ENCODE measurements around the gene SLK.

The SLK gene

GRCh38 chr10:104014176-104014575 lies 47.2 kb downstream of the SLK start:
- no peak overlapping the region for H3K9ac ChIP-seq (ENCODE audit: low read length)
- no peaks in the 10 kb centered on the region for H4K20me1 ChIP-seq (ENCODE audit: insufficient read depth, low read length)
- no peaks in the 10 kb centered on the region for H3K36me3 ChIP-seq (replicated peaks; ENCODE audit: low read depth, low read length)
- H2AFZ ChIP-seq (ENCODE audit: low read depth, low read length), result no peak overlapping the region
- no peak overlapping the region for H3K4me3 ChIP-seq (ENCODE audit: low read length)
- H3K9me3 ChIP-seq (ENCODE audit: insufficient read depth, low read length), result no peaks in the 10 kb centered on the region
- H3K79me2 ChIP-seq (ENCODE audit: low read length), result no peaks in the 10 kb centered on the region
- no peak overlapping the region for H3K4me2 ChIP-seq (ENCODE audit: low read length)
- H3K27ac ChIP-seq (ENCODE audit: low read length), result no peak overlapping the region
- TF ChIP-seq CTCF (IDR thresholded peaks at IDR 0.05; ENCODE audit: low read depth, low read length) (no peak), EZH2phosphoT487 (IDR thresholded peaks at IDR 0.05; ENCODE audit: low read depth) (no peak)
- 0 out of 2 replicates have a peak, but pooled peaks cover 5% of the 10 kb centered on the region for H3K4me1 ChIP-seq (ENCODE audit: low read length)
- no peaks in the 10 kb centered on the region for H3K27me3 ChIP-seq (ENCODE audit: low read depth, low read length)

GRCh38 chr10:104016661-104017060 lies 49.7 kb downstream of the SLK start:
- Histone ChIP-seq H3K79me2 (ENCODE audit: low read length) (no peaks in the 10 kb centered on the region), H3K27ac (ENCODE audit: low read length) (no peak overlapping the region), H2AFZ (ENCODE audit: low read depth, low read length) (no peak overlapping the region), H3K9ac (ENCODE audit: low read length) (no peak overlapping the region), H4K20me1 (ENCODE audit: insufficient read depth, low read length) (no peaks in the 10 kb centered on the region), H3K4me3 (ENCODE audit: low read length) (no peak overlapping the region), H3K9me3 (ENCODE audit: insufficient read depth, low read length) (no peaks in the 10 kb centered on the region), H3K4me1 (ENCODE audit: low read length) (0 out of 2 replicates have a peak, but pooled peaks cover 5% of the 10 kb centered on the region), H3K4me2 (ENCODE audit: low read length) (no peak overlapping the region), H3K36me3 (replicated peaks; ENCODE audit: low read depth, low read length) (peaks cover 6% of the 10 kb centered on the region), H3K27me3 (ENCODE audit: low read depth, low read length) (no peaks in the 10 kb centered on the region)
- no peak for TF ChIP-seq EZH2phosphoT487 (IDR thresholded peaks at IDR 0.05; ENCODE audit: low read depth)
- TF ChIP-seq CTCF (IDR thresholded peaks at IDR 0.05; ENCODE audit: low read depth, low read length), result no peak

DNA sequence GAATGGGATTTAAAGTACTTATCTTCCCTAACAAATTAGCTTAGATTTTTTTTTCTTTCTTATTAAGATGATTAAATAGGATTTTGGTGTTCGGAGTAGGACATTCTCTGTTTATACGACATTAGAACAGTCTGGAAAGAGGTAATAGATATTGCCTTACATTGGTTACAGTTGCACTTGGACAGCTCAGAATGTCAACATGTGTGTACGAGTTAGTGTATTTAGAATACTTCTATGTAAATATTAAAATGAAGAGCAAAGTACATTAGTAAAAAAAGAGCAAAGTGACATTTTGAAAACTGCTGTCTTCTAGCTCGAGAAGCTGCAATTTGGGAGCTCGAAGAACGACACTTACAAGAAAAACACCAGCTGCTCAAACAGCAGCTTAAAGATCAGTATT lies 51.5 kb downstream of the SLK start:
- Histone ChIP-seq H3K9ac (ENCODE audit: low read length) (no peak overlapping the region), H3K4me3 (ENCODE audit: low read length) (no peak overlapping the region), H3K27me3 (ENCODE audit: low read depth, low read length) (no peaks in the 10 kb centered on the region), H3K27ac (ENCODE audit: low read length) (no peak overlapping the region), H3K79me2 (ENCODE audit: low read length) (no peaks in the 10 kb centered on the region), H3K36me3 (replicated peaks; ENCODE audit: low read depth, low read length) (peaks cover 6% of the 10 kb centered on the region), H2AFZ (ENCODE audit: low read depth, low read length) (no peak overlapping the region), H3K4me2 (ENCODE audit: low read length) (no peak overlapping the region), H4K20me1 (ENCODE audit: insufficient read depth, low read length) (no peaks in the 10 kb centered on the region), H3K4me1 (ENCODE audit: low read length) (0 out of 2 replicates have a peak, but pooled peaks cover 5% of the 10 kb centered on the region), H3K9me3 (ENCODE audit: insufficient read depth, low read length) (no peaks in the 10 kb centered on the region)
- no peak for TF ChIP-seq EZH2phosphoT487 (IDR thresholded peaks at IDR 0.05; ENCODE audit: low read depth)
- TF ChIP-seq CTCF (IDR thresholded peaks at IDR 0.05; ENCODE audit: low read depth, low read length), result no peak

DNA sequence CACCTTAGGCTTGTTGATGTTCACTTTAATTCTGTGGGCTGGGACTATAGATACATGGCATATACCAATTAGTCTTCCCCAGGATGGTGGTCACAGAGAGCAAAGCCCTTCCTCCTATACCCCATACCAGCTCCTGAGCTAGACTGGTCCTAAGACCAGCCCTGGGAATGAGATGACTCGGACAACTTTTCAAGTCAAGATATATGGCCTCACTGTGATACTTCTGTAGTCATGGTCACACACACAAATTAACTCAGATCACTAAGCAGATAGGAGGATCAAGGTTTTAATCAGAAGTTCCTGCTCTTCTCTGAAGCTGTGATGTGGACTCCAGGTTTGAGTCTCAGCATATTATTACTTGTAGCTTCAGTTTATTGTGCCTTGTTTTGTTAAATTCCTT lies 53.1 kb downstream of the SLK start:
- no peak overlapping the region for H3K27ac ChIP-seq (ENCODE audit: low read length)
- H3K9ac ChIP-seq (ENCODE audit: low read length), result no peak overlapping the region
- no peaks in the 10 kb centered on the region for H4K20me1 ChIP-seq (ENCODE audit: insufficient read depth, low read length)
- H3K27me3 ChIP-seq (ENCODE audit: low read depth, low read length), result no peaks in the 10 kb centered on the region
- TF ChIP-seq EZH2phosphoT487 (IDR thresholded peaks at IDR 0.05; ENCODE audit: low read depth), result no peak
- no peak for TF ChIP-seq CTCF (IDR thresholded peaks at IDR 0.05; ENCODE audit: low read depth, low read length)
- H3K4me3 ChIP-seq (ENCODE audit: low read length), result no peak overlapping the region
- 0 out of 2 replicates have a peak, but pooled peaks cover 5% of the 10 kb centered on the region for H3K4me1 ChIP-seq (ENCODE audit: low read length)
- H3K36me3 ChIP-seq (replicated peaks; ENCODE audit: low read depth, low read length), result peaks cover 6% of the 10 kb centered on the region
- no peak overlapping the region for H2AFZ ChIP-seq (ENCODE audit: low read depth, low read length)
- no peaks in the 10 kb centered on the region for H3K79me2 ChIP-seq (ENCODE audit: low read length)
- H3K4me2 ChIP-seq (ENCODE audit: low read length), result no peak overlapping the region
- H3K9me3 ChIP-seq (ENCODE audit: insufficient read depth, low read length), result no peaks in the 10 kb centered on the region

All from OCI-LY3 (cell line).